H1 (cell line): ENCODE measurements around the gene LYRM7.

Source experiments
- EP300 ChIP-seq, 2 experiments: IDR thresholded peaks; 1 replicate in 1 of 2; 2 replicates in 1 of 2; pipeline ENCODE4 v1.6.1; 2011 to 2012; ENCODE audit warnings: low read depth in 2 of 2, low read length in 2 of 2, mild to moderate bottlenecking in 2 of 2, borderline replicate concordance in 1 of 2, inconsistent platforms in 1 of 2, moderate library complexity in 1 of 2
- TF ChIP-seq, protein P1 (sequence below), 3 experiments: IDR thresholded peaks; 1 replicate in 2 of 3; 2 replicates in 1 of 3; pipeline versions ENCODE4 v1.5.1 to v1.6.1; 2011; ENCODE audit warnings: low read length in 3 of 3, mild to moderate bottlenecking in 3 of 3, inconsistent platforms in 2 of 3, low read depth in 1 of 3, moderate library complexity in 1 of 3; ENCODE audit not compliant: insufficient read depth in 1 of 3; ENCODE audit errors: control extremely low read depth in 1 of 3

GRCh38 chr5:131224387-131225201 lies 53.9 kb downstream of the LYRM7 start:
- TF ChIP-seq, protein P1, sequence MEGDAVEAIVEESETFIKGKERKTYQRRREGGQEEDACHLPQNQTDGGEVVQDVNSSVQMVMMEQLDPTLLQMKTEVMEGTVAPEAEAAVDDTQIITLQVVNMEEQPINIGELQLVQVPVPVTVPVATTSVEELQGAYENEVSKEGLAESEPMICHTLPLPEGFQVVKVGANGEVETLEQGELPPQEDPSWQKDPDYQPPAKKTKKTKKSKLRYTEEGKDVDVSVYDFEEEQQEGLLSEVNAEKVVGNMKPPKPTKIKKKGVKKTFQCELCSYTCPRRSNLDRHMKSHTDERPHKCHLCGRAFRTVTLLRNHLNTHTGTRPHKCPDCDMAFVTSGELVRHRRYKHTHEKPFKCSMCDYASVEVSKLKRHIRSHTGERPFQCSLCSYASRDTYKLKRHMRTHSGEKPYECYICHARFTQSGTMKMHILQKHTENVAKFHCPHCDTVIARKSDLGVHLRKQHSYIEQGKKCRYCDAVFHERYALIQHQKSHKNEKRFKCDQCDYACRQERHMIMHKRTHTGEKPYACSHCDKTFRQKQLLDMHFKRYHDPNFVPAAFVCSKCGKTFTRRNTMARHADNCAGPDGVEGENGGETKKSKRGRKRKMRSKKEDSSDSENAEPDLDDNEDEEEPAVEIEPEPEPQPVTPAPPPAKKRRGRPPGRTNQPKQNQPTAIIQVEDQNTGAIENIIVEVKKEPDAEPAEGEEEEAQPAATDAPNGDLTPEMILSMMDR (IDR thresholded peaks at IDR 0.05; ENCODE audit: control extremely low read depth in 1 of 3, insufficient read depth in 1 of 3, low read depth in 1 of 3, low read length in 3 of 3), result no peak
- TF ChIP-seq EP300 (IDR thresholded peaks at IDR 0.05; ENCODE audit: borderline replicate concordance in 1 of 2, low read depth in 2 of 2, low read length in 2 of 2), result no peak
